Sigmoid colon (tissue), 7 donors: Measurements from ENCODE around the gene MPST. TPM values are rescaled to one million over a fixed set of nuclear protein-coding genes. Genes with fewer than 3 reads are reported as not detected.

ENCODE experiments used
- DNase-seq: peaks from one replicate; pipeline ENCODE4 v3.0.0-alpha.2; 2019
- H3K27ac ChIP-seq, 4 donors: fragments of 200-600 bp; sonication (generic); one replicate each; pipeline ENCODE4 v1.5.1; 2016 to 2019; ENCODE audit warnings: mild to moderate bottlenecking in 1 of 4
- H3K27me3 ChIP-seq, 3 donors: fragments of 200-600 bp; sonication (generic); one replicate each; pipeline ENCODE4 v1.5.1; 2019; ENCODE audit warnings: mild to moderate bottlenecking in 1 of 3
- H3K36me3 ChIP-seq, 4 donors: fragments of 200-600 bp; sonication (generic); one replicate each; pipeline ENCODE4 v1.5.1; 2016 to 2019
- H3K4me1 ChIP-seq, 4 donors: fragments of 200-600 bp; sonication (generic); one replicate each; pipeline ENCODE4 v1.5.1; 2017 to 2019
- H3K4me3 ChIP-seq, 4 donors: fragments of 200-600 bp; sonication (generic); one replicate each; pipeline ENCODE4 v1.5.1; 2017 to 2019; ENCODE audit warnings: mild to moderate bottlenecking in 2 of 4, moderate library complexity in 1 of 4
- H3K9me3 ChIP-seq, 4 donors: fragments of 200-600 bp in 3 of 4; sonication (generic) in 3 of 4; one replicate each; pipeline versions ENCODE4 v1.5.1 to v1.6.1; 2013 to 2019
- CTCF ChIP-seq, 4 experiments: fragments of 450-650 bp in 3 of 4; fragments of 200-600 bp in 1 of 4; IDR thresholded peaks; one replicate each; pipeline ENCODE4 v1.5.1; 2016 to 2019; ENCODE audit warnings: antibody characterized with exemption in 4 of 4, mild to moderate bottlenecking in 3 of 4, moderate library complexity in 2 of 4
- EP300 ChIP-seq, 4 donors: sonication (generic); formaldehyde crosslinking; IDR thresholded peaks; one replicate each; pipeline ENCODE4 v1.6.1; 2017; ENCODE audit warnings: antibody characterized with exemption in 4 of 4
- POLR2A ChIP-seq, 2 donors: fragments of 450-650 bp; IDR thresholded peaks; one replicate each; pipeline ENCODE4 v1.6.1; 2016; ENCODE audit warnings: antibody characterized with exemption in 2 of 2, mild to moderate bottlenecking in 2 of 2, moderate library complexity in 2 of 2
- POLR2AphosphoS5 ChIP-seq, 4 donors: sonication (generic); formaldehyde crosslinking; IDR thresholded peaks; one replicate each; pipeline ENCODE4 v1.6.1; 2017; ENCODE audit warnings: antibody characterized with exemption in 4 of 4
- WGBS, 2 donors: extraction: QIAGEN DNeasy Blood & Tissue Kit; methylation state at CpG; one replicate each; pipeline ENCODE4 v1.1.7; 2013; 5-methylcytosine and 5-hydroxymethylcytosine counted together
- intact Hi-C: fragments of 100-400 bp; cut with DNase I; formaldehyde crosslinking; loops from one replicate; pipeline ENCODE4 v1.15.1; 2023
- polyA plus RNA-seq, 3 donors: library from polyadenylated mRNA; stranded (reverse); fragments of 200-250 nt; gene quantifications; one replicate each; pipeline ENCODE4 v1.2.3, GENCODE V29; 2013
- total RNA-seq, 4 donors: library from RNA; depleted of rRNA; stranded (reverse); fragments of >200 nt; gene quantifications; one replicate each; pipeline ENCODE4 v1.1.0, GENCODE V29; 2016
- donor health status: healthy with polysubstance abuse.
- donor health status: Bipolar disorder and iron deficiency.
- donor health status: healthy.

MPST gene
- total and polyA plus RNA-seq, 7 donors: 94.2 to 340 (median 143) TPM

DNA sequence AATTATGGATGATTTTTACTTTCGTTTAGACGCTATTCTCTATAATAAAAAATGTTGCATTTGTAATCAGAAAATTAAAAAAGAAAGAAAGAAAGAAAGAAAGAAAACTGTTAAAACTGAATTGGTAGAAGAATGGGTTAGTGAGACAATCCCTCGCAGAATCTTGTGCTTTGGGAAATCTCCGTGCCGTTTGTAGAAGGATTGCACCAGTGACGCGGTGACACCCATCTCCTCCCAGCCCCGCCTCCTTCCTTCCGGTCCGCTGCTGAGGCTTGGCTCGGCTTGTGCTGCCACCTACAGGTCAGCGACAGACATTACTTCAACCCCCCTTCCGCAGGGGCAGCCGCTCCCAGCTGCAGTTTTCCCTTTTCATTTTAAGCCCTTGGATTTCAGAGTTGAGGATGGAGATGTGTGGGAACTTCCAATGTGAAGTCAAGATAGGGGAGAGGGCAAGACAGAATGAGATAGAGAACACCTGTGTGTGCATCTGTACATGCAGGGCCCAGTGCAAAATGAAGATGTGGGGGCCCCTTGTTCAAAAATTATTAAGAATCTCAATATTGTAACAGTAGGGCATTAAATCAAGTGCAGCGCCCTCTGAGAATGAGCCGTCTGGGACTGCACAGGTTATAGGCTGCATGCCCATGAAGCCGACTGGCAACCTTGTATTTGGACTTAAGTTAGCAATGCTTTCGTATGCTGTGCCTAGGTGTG lies 41.4 kb upstream of the MPST start:
- no peaks in the 10 kb centered on the region for H3K9me3 ChIP-seq
- no peaks in the 10 kb centered on the region for H3K36me3 ChIP-seq
- H3K4me1 ChIP-seq: peaks cover 0 to 7% (median 2%) of the 10 kb centered on the region in 4 donors
- peak; percentile 96 for DNase-seq
- H3K27ac ChIP-seq: peak overlapping the region in 3 of 4 donors; percentile 19 to 59 (median 50)
- H3K4me3 ChIP-seq: peak overlapping the region in 3 of 4 donors; percentile 36 to 48 (median 45)
- 13 to 15% methylated on average over 18 of the region's 18 CpGs for WGBS, 2 donors
- intact Hi-C loops: loop anchor here (1.0 to 10.0 kb wide), 7 partner anchors 39 to 433 kb away; partner anchors contain the start of genes MPST and TST
- no peaks in the 10 kb centered on the region for H3K27me3 ChIP-seq
- no peak for TF ChIP-seq EP300 (IDR thresholded peaks at IDR 0.05)
- TF ChIP-seq POLR2AphosphoS5 (IDR thresholded peaks at IDR 0.05): peak in 1 of 4 donors; percentile 57
- TF ChIP-seq CTCF (IDR thresholded peaks at IDR 0.05): peak; percentile 92 to 94 (median 93)

DNA sequence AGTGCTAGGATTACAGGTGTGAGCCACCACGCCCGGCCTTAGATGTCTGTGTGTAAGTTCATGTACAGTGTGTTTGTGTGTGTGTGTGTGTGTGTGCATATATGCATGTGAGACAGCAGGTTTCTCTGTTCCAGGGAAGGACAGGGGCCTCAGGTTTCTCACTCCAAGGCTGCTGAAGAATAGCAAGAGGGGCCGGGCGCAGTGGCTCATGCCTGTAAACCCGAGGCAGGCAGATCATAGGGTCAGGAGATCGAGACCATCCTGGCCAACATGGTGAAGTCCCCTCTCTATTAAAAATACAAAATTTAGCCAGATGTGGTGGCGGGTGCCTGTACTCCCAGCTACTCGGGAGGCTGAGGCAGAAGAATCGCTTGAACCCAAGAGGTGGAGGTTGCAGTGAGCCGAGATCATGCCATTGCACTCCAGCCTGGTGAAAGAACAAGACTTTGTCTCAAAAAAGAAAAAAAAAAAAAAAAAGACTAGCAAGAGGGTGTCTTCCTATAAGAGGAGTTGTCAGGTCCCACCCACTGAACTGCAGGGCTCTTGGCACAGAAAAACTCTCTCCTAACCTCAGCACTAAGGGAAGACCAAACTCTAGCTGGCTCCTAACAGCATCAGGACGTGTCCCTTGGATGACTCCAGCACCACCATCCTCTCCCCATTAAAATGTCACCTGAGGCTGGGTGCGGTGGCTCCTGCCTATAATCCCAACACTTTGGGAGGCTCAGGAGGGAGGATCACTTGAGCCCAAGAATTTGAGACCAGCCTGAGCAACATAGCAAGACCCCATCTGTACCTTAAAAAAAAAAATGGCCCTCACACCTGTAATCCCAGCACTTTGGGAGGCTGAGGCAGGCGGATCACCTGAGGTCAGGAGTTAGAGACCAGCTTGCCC lies 40.3 kb upstream of the MPST start:
- no peak overlapping the region for H3K4me3 ChIP-seq
- 88 to 93% methylated on average over 13 of the region's 13 CpGs for WGBS, 2 donors
- TF ChIP-seq POLR2A (IDR thresholded peaks at IDR 0.05) (no peak), CTCF (IDR thresholded peaks at IDR 0.05) (no peak), POLR2AphosphoS5 (IDR thresholded peaks at IDR 0.05) (no peak), EP300 (IDR thresholded peaks at IDR 0.05) (no peak)
- no peak for DNase-seq
- no peaks in the 10 kb centered on the region for H3K9me3 ChIP-seq
- no peak overlapping the region for H3K27ac ChIP-seq
- H3K27me3 ChIP-seq: no peaks in the 10 kb centered on the region
- no peaks in the 10 kb centered on the region for H3K36me3 ChIP-seq
- H3K4me1 ChIP-seq: peaks cover 0 to 7% (median 2%) of the 10 kb centered on the region in 4 donors
- intact Hi-C loops: loop anchor here (5.0 to 10.0 kb wide), 4 partner anchors 38 to 434 kb away; partner anchors contain the start of genes MPST and TST

GRCh38 chr22:36981247-36981775 lies 38.2 kb upstream of the MPST start:
- no peak for DNase-seq
- Histone ChIP-seq H3K9me3 (peaks cover 0 to 8% (median 7%) of the 10 kb centered on the region in 4 donors), H3K27me3 (no peaks in the 10 kb centered on the region), H3K4me1 (peaks cover 0 to 7% (median 2%) of the 10 kb centered on the region in 4 donors), H3K36me3 (no peaks in the 10 kb centered on the region), H3K27ac (no peak overlapping the region), H3K4me3 (no peak overlapping the region)
- 86% methylated on average over 16 of the region's 16 CpGs for WGBS, 2 donors
- no peak for TF ChIP-seq EP300 (IDR thresholded peaks at IDR 0.05)
- no peak for TF ChIP-seq CTCF (IDR thresholded peaks at IDR 0.05)
- no peak for TF ChIP-seq POLR2A (IDR thresholded peaks at IDR 0.05)
- no peak for TF ChIP-seq POLR2AphosphoS5 (IDR thresholded peaks at IDR 0.05)
- intact Hi-C loops: no loop called here

DNA sequence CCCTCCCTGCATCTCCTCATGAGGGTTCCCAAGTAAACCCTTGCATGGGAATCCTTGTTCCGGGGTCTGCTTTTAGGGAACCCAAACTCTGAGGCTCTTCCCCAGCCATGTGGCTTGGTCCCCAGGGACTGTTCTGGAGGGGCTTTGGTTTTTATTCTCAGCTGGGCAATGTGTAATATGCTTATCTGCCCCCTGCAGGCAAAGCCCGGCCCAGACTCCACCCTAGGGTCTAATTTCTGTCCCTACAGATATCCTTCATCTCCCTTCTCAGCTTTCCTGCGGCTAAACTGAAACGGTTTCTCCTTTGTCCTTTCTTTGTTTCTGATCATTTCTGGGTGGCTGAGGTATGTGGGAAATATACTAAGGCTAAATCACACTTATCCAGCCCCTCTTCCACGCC lies 37.4 kb upstream of the MPST start:
- Histone ChIP-seq H3K27ac (no peak overlapping the region), H3K9me3 (peaks cover 0 to 9% (median 7%) of the 10 kb centered on the region in 4 donors), H3K36me3 (no peaks in the 10 kb centered on the region), H3K27me3 (no peaks in the 10 kb centered on the region), H3K4me3 (no peak overlapping the region), H3K4me1 (peaks cover 0 to 7% (median 2%) of the 10 kb centered on the region in 4 donors)
- intact Hi-C loops: no loop called here
- no peak for TF ChIP-seq POLR2A (IDR thresholded peaks at IDR 0.05)
- whole genome bisulfite sequencing, 2 donors: 62 to 68% methylated on average over 5 of the region's 5 CpGs
- no peak for DNase-seq
